ENCODE data around the gene ZAP70.

- TF ChIP-seq CTCF (optimal IDR thresholded peaks at IDR 0.05 in 1 of 3, IDR thresholded peaks at IDR 0.05 in 1 of 3, conservative IDR thresholded peaks at IDR 0.05 in 1 of 3; ENCODE audit: extremely low read depth in 1 of 3, insufficient read depth in 2 of 3, low read length in 3 of 3) = no peak
- no peak for TF ChIP-seq EZH2 (IDR thresholded peaks at IDR 0.05; ENCODE audit: low read length)
Observed at GRCh38 chr2:97712693-97713295, 582 bp upstream of the ZAP70 start.

Data from keratinocyte (primary cell).